Measurements from ENCODE around the gene CD180. TPM values are rescaled to one million over a fixed set of nuclear protein-coding genes. Genes with fewer than 3 reads are reported as not detected.

Gene CD180
- total RNA-seq, 2 experiments from 2014 or later = 14.4 to 15.7 TPM

- ChIA-PET POLR2A (interaction anchor here (0.6 kb wide), 1 partner anchor 72 kb away, joined by 3 read pairs; no protein-coding TSS in a partner anchor), CTCF (ENCODE audit: unreplicated experiment) (no interaction called here)
- Histone ChIP-seq H3K27ac (ENCODE audit: low read depth, low read length, poor library complexity, severe bottlenecking) (no peak overlapping the region), H3K79me2 (ENCODE audit: insufficient read depth, low read depth, low read length) (no peaks in the 10 kb centered on the region), H3K36me3 (ENCODE audit: insufficient read depth, low read length) (no peaks in the 10 kb centered on the region), H3K4me3 (ENCODE audit: low read depth, low read length, poor library complexity, severe bottlenecking) (no peak overlapping the region), H3K4me2 (ENCODE audit: low read length) (no peak overlapping the region), H3K9me3 (ENCODE audit: low read length) (no peaks in the 10 kb centered on the region), H3K4me1 (ENCODE audit: insufficient read depth, low read length, poor library complexity, severe bottlenecking) (no peaks in the 10 kb centered on the region), H3K9me2 (ENCODE audit: insufficient read depth, low read length) (no peaks in the 10 kb centered on the region), H4K20me1 (ENCODE audit: insufficient read depth, low read length) (no peaks in the 10 kb centered on the region), H2AFZ (ENCODE audit: low read length) (no peak overlapping the region)
- TF ChIP-seq CTCF (conservative IDR thresholded peaks at IDR 0.05; ENCODE audit: low read length) (no peak), EZH2phosphoT487 (IDR thresholded peaks at IDR 0.05; ENCODE audit: borderline replicate concordance, low read depth, low read length) (no peak)
- BruUV-seq (replicated peaks) = no TSS peak
- intact Hi-C loops (cut with micrococcal nuclease; ENCODE audit: unreplicated experiment) = no loop called here
- no peak for DNase-seq (ENCODE audit: low spot score)
These were observed 50.0 kb downstream of the CD180 start for GRCh38 chr5:67146574-67146973.

- H3K9me3 ChIP-seq (ENCODE audit: low read length) = no peaks in the 10 kb centered on the region
- intact Hi-C loops (cut with micrococcal nuclease; ENCODE audit: unreplicated experiment) = no loop called here
- H2AFZ ChIP-seq (ENCODE audit: low read length) = no peak overlapping the region
- no TSS peak for BruUV-seq (replicated peaks)
- DNase-seq (ENCODE audit: low spot score) = no peak
- H3K36me3 ChIP-seq (ENCODE audit: insufficient read depth, low read length) = no peaks in the 10 kb centered on the region
- no peaks in the 10 kb centered on the region for H4K20me1 ChIP-seq (ENCODE audit: insufficient read depth, low read length)
- no peak overlapping the region for H3K27ac ChIP-seq (ENCODE audit: low read depth, low read length, poor library complexity, severe bottlenecking)
- H3K4me2 ChIP-seq (ENCODE audit: low read length) = no peak overlapping the region
- no peaks in the 10 kb centered on the region for H3K4me1 ChIP-seq (ENCODE audit: insufficient read depth, low read length, poor library complexity, severe bottlenecking)
- H3K79me2 ChIP-seq (ENCODE audit: insufficient read depth, low read depth, low read length) = no peaks in the 10 kb centered on the region
- H3K4me3 ChIP-seq (ENCODE audit: low read depth, low read length, poor library complexity, severe bottlenecking) = no peak overlapping the region
- POLR2A ChIA-PET = interaction anchor here (0.6 to 1.0 kb wide), 2 partner anchors 26 to 1274 kb away, joined by 3 read pairs; no protein-coding TSS in a partner anchor
- TF ChIP-seq CTCF (conservative IDR thresholded peaks at IDR 0.05; ENCODE audit: low read length) (no peak), EZH2phosphoT487 (IDR thresholded peaks at IDR 0.05; ENCODE audit: borderline replicate concordance, low read depth, low read length) (no peak)
- CTCF ChIA-PET (ENCODE audit: unreplicated experiment) = no interaction called here
- H3K9me2 ChIP-seq (ENCODE audit: insufficient read depth, low read length) = no peaks in the 10 kb centered on the region
These were observed 52.4 kb downstream of the CD180 start for GRCh38 chr5:67144183-67144639.

- Histone ChIP-seq H3K9me2 (ENCODE audit: insufficient read depth, low read length) (no peaks in the 10 kb centered on the region), H3K4me2 (ENCODE audit: low read length) (no peak overlapping the region), H3K4me3 (ENCODE audit: low read depth, low read length, poor library complexity, severe bottlenecking) (no peak overlapping the region), H3K27ac (ENCODE audit: low read depth, low read length, poor library complexity, severe bottlenecking) (no peak overlapping the region), H3K9me3 (ENCODE audit: low read length) (no peaks in the 10 kb centered on the region), H3K79me2 (ENCODE audit: insufficient read depth, low read depth, low read length) (no peaks in the 10 kb centered on the region), H3K36me3 (ENCODE audit: insufficient read depth, low read length) (no peaks in the 10 kb centered on the region), H2AFZ (ENCODE audit: low read length) (no peak overlapping the region), H4K20me1 (ENCODE audit: insufficient read depth, low read length) (no peaks in the 10 kb centered on the region), H3K4me1 (ENCODE audit: insufficient read depth, low read length, poor library complexity, severe bottlenecking) (no peaks in the 10 kb centered on the region)
- TF ChIP-seq EZH2phosphoT487 (IDR thresholded peaks at IDR 0.05; ENCODE audit: borderline replicate concordance, low read depth, low read length) (no peak), CTCF (conservative IDR thresholded peaks at IDR 0.05; ENCODE audit: low read length) (no peak)
- BruUV-seq (replicated peaks) = no TSS peak
- no peak for DNase-seq (ENCODE audit: low spot score)
- ChIA-PET CTCF (ENCODE audit: unreplicated experiment) (interaction anchor here (1.4 kb wide), 1 partner anchor 21 kb away, joined by 3 read pairs; no protein-coding TSS in a partner anchor), POLR2A (interaction anchor here (1.0 kb wide), 1 partner anchor 27 kb away, joined by 3 read pairs; no protein-coding TSS in a partner anchor)
- intact Hi-C loops (cut with micrococcal nuclease; ENCODE audit: unreplicated experiment) = no loop called here
These were observed 53.0 kb downstream of the CD180 start for GRCh38 chr5:67143549-67143948.

Measured in OCI-LY7 (cell line).